GM12878 (cell line): Measurements from ENCODE around the gene MACROD2. TPM values are rescaled to one million over a fixed set of nuclear protein-coding genes. Genes with fewer than 3 reads are reported as not detected.

Experiments
- ATAC-seq: fragments of 200-7000 bp; cut with Tn5 transposase; 3 replicates; pipeline ENCODE4 v1.9.1; 2020; ENCODE audit warnings: mild to moderate bottlenecking, moderate library complexity
- BruUV-seq: library from RNA; stranded (reverse); fragments of 400-500 nt; replicated peaks from 2 replicates; lab custom pipeline; 2021; lab: Mats Ljungman, UMichigan
- CTCF ChIA-PET: fragments of 300-600 bp; sonication (Branson Sonifier 250); formaldehyde crosslinking; extraction: SDS; loops from one replicate; lab custom pipeline; 2021; ENCODE audit warnings: inconsistent platforms; lab: Yijun Ruan, JAX
- POLR2A ChIA-PET: fragments of 350-600 bp; formaldehyde crosslinking; extraction: SDS; loops from one replicate; lab custom pipeline; 2021; ENCODE audit warnings: inconsistent platforms; lab: Charles Lee
- RAD21 ChIA-PET: fragments of 300-600 bp; sonication (Branson Sonifier 250); formaldehyde crosslinking; loops from one replicate; lab custom pipeline; 2023; ENCODE audit warnings: antibody characterized with exemption; ENCODE audit not compliant: unreplicated experiment; lab: Charles Lee
- SMC1A ChIA-PET: fragments of 300-600 bp; sonication (Branson Sonifier 250); formaldehyde crosslinking; loops from one replicate; lab custom pipeline; 2023; ENCODE audit not compliant: unreplicated experiment, uncharacterized antibody; lab: Charles Lee
- DNase-seq: peaks from one replicate; pipeline ENCODE4 v3.0.0-alpha.2; 2011; ENCODE audit warnings: low read depth, low spot score
- FAIRE-seq: peaks from 3 replicates; lab custom pipeline; 2011; peaks lifted over from hg19 to GRCh38; lab: Jason Lieb, UNC
- H2AFZ ChIP-seq: 2 replicates; pipeline ENCODE4 v1.6.0; 2011; ENCODE audit warnings: low read depth, low read length, control low read depth; ENCODE audit not compliant: control insufficient read depth
- H3K27ac ChIP-seq: 2 replicates; pipeline ENCODE4 v1.5.1; 2011; ENCODE audit warnings: control low read depth; ENCODE audit not compliant: control insufficient read depth, insufficient read depth
- H3K27me3 ChIP-seq, 2 experiments: replicated peaks in 1 of 2; 2 replicates each; pipeline versions ENCODE4 v1.6.0 to v1.6.1; 2011; ENCODE audit warnings: low read length in 1 of 2; ENCODE audit not compliant: control insufficient read depth in 2 of 2, insufficient read depth in 2 of 2
- H3K36me3 ChIP-seq, 2 experiments: 2 replicates each; pipeline ENCODE4 v1.5.1; 2011; ENCODE audit warnings: low read length in 1 of 2; ENCODE audit not compliant: control insufficient read depth in 2 of 2, insufficient read depth in 2 of 2
- H3K4me1 ChIP-seq: 2 replicates; pipeline ENCODE4 v1.6.1; 2011; ENCODE audit warnings: mild to moderate bottlenecking, low read length, moderate library complexity, mixed read lengths; ENCODE audit not compliant: control insufficient read depth, insufficient read depth
- H3K4me2 ChIP-seq: 2 replicates; pipeline ENCODE4 v1.6.0; 2011; ENCODE audit warnings: control low read depth; ENCODE audit not compliant: control insufficient read depth, insufficient read depth
- H3K4me3 ChIP-seq: fragments of 200-600 bp; sonication (generic); 2 replicates; pipeline ENCODE4 v1.5.1; 2016
- H3K79me2 ChIP-seq: 2 replicates; pipeline ENCODE4 v1.6.0; 2011; ENCODE audit warnings: low read length; ENCODE audit not compliant: control insufficient read depth, insufficient read depth
- H3K9ac ChIP-seq: 2 replicates; pipeline ENCODE4 v1.8.0; 2011; ENCODE audit warnings: low read length, control low read depth, mixed read lengths; ENCODE audit not compliant: control insufficient read depth, insufficient read depth
- H3K9me3 ChIP-seq: replicated peaks from 3 replicates; pipeline ENCODE4 v1.5.1; 2011; ENCODE audit warnings: mild to moderate bottlenecking, low read length; ENCODE audit not compliant: control insufficient read depth, insufficient read depth
- H4K20me1 ChIP-seq: 2 replicates; pipeline ENCODE4 v1.6.0; 2011; ENCODE audit not compliant: control insufficient read depth, insufficient read depth
- ATF7 ChIP-seq: fragments of 450-650 bp; IDR thresholded peaks from 2 replicates; pipeline ENCODE4 v1.6.1; 2016; ENCODE audit warnings: low read depth, mild to moderate bottlenecking
- IKZF1 ChIP-seq: fragments of 450-650 bp; conservative IDR thresholded peaks from 2 replicates; pipeline ENCODE4 v1.6.1; 2017; ENCODE audit warnings: antibody characterized with exemption, mild to moderate bottlenecking
- IRF4 ChIP-seq: IDR thresholded peaks from 2 replicates; pipeline ENCODE4 v1.6.1; 2011; ENCODE audit warnings: low read depth, low read length
- MXI1 ChIP-seq: fragments of 150-350 bp; IDR thresholded peaks from 2 replicates; pipeline ENCODE4 v1.6.1; 2011; ENCODE audit warnings: low read depth, mild to moderate bottlenecking, inconsistent platforms, low read length, improper control_type of control experiment
- SMC3 ChIP-seq: IDR thresholded peaks from 2 replicates; pipeline ENCODE4 v1.6.1; 2011; ENCODE audit warnings: low read length, improper control_type of control experiment, borderline replicate concordance
- STAT1 ChIP-seq: fragments of 450-650 bp; conservative IDR thresholded peaks from 2 replicates; pipeline ENCODE4 v1.6.1; 2014; ENCODE audit warnings: antibody characterized with exemption, mild to moderate bottlenecking
- SUZ12 ChIP-seq: fragments of 200-600 bp; sonication (generic); IDR thresholded peaks from one replicate; pipeline ENCODE4 v1.6.1; 2018; ENCODE audit warnings: antibody characterized with exemption, mild to moderate bottlenecking; ENCODE audit not compliant: unreplicated experiment
- WGBS: methylation state at CpG from one replicate; pipeline ENCODE4 v1.1.6; 2016; ENCODE audit warnings: low lambda C conversion rate; ENCODE audit not compliant: insufficient replicate concordance, insufficient coverage; ENCODE audit errors: missing lambda C conversion rate; 5-methylcytosine and 5-hydroxymethylcytosine counted together
- in situ Hi-C: fragments of 300-500 bp; cut with MboI; formaldehyde crosslinking; loops from 9 replicates; pipeline ENCODE4 v1.14.3; 2018; ENCODE audit warnings: mixed read lengths
- intact Hi-C: fragments of 100-400 bp; cut with micrococcal nuclease; formaldehyde crosslinking; loops from one replicate; pipeline ENCODE4 v1.14.2; 2022; ENCODE audit not compliant: unreplicated experiment
- polyA plus RNA-seq, 11 experiments: library from polyadenylated mRNA; depleted of rRNA in 4 of 11; unstranded in 6 of 11; stranded (reverse) in 5 of 11; fragments of >200 nt; fragmentation: Nextera tagmentation in 4 of 11; fragmentation: Illumina TruSeq in 1 of 11; extraction: Ambion mirVana in 4 of 11; extraction: Trizol in 1 of 11; gene quantifications; 1 replicate in 1 of 11; 2 replicates in 10 of 11; pipeline versions ENCODE4 v1.2.1 to v1.2.3, GENCODE V29; 2011 to 2016; ENCODE audit warnings: inconsistent platforms in 2 of 11, missing spikeins in 2 of 11, low read depth in 1 of 11
- total RNA-seq, 4 experiments: library from RNA; depleted of rRNA in 3 of 4; stranded (reverse); fragments of >200 nt in 3 of 4; fragmentation: Illumina TruSeq in 1 of 4; extraction: Trizol in 1 of 4; gene quantifications; 2 replicates each; pipeline versions ENCODE4 v1.2.1 to v1.2.3, GENCODE V29; 2013 to 2021
- TF ChIP-seq, protein P1 (sequence below): fragments of 450-650 bp; IDR thresholded peaks from 2 replicates; pipeline ENCODE4 v1.6.1; 2017; ENCODE audit warnings: low read depth, mild to moderate bottlenecking, moderate library complexity

MACROD2 gene
- total and polyA plus RNA-seq, 10 of the 15 experiments (the other 5 are each of a cell fraction or from before 2014, with no cell fraction given) = 1.1 to 21.5 (median 2.2) TPM

- H3K4me1 ChIP-seq = no peaks in the 10 kb centered on the region
- no peak overlapping the region for H3K9ac ChIP-seq
- SMC1A ChIA-PET = no interaction called here
- RAD21 ChIA-PET = no interaction called here
- no peaks in the 10 kb centered on the region for H3K9me3 ChIP-seq
- 0% methylated on average over 2 of the region's 2 CpGs for WGBS
- in situ Hi-C loops (no loop called here), intact Hi-C loops (no loop called here)
- no peaks in the 10 kb centered on the region for H3K36me3 ChIP-seq
- no peaks in the 10 kb centered on the region for H3K79me2 ChIP-seq
- H3K27ac ChIP-seq = no peak overlapping the region
- TF ChIP-seq IRF4 (no peak), MXI1 (no peak), SUZ12 (no peak), IKZF1 (no peak), STAT1 (no peak), ATF7 (no peak), SMC3 (no peak)
- TF ChIP-seq, protein P1, sequence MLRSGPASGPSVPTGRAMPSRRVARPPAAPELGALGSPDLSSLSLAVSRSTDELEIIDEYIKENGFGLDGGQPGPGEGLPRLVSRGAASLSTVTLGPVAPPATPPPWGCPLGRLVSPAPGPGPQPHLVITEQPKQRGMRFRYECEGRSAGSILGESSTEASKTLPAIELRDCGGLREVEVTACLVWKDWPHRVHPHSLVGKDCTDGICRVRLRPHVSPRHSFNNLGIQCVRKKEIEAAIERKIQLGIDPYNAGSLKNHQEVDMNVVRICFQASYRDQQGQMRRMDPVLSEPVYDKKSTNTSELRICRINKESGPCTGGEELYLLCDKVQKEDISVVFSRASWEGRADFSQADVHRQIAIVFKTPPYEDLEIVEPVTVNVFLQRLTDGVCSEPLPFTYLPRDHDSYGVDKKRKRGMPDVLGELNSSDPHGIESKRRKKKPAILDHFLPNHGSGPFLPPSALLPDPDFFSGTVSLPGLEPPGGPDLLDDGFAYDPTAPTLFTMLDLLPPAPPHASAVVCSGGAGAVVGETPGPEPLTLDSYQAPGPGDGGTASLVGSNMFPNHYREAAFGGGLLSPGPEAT = no peak
- POLR2A ChIA-PET = no interaction called here
- no peak overlapping the region for H3K4me2 ChIP-seq
- no peaks in the 10 kb centered on the region for H4K20me1 ChIP-seq
- DNase-seq (no peak), ATAC-seq (no peak), FAIRE-seq (no peak)
- BruUV-seq = no TSS peak
- no peak overlapping the region for H3K4me3 ChIP-seq
- CTCF ChIA-PET = no interaction called here
- H3K27me3 ChIP-seq = no peaks in the 10 kb centered on the region; a peak in 1 of 4 replicates
- no peak overlapping the region for H2AFZ ChIP-seq
Observed at GRCh38 chr20:14497004-14497403, 501.7 kb downstream of the MACROD2 start.
